HG03060 (cell line): ENCODE results near the gene PRKG1.
"Not testable (repeated sequence)": the region's sequence is repeated elsewhere in the genome, so short reads cannot be mapped to it uniquely, and the experiment has no call there.

Experiments used
- ATAC-seq: cut with Tn5 transposase; IDR thresholded peaks from one replicate; pipeline ENCODE4 v1.9.1; 2021; ENCODE audit warnings: low read depth, moderate number of reproducible peaks; ENCODE audit not compliant: unreplicated experiment

Gene PRKG1

DNA sequence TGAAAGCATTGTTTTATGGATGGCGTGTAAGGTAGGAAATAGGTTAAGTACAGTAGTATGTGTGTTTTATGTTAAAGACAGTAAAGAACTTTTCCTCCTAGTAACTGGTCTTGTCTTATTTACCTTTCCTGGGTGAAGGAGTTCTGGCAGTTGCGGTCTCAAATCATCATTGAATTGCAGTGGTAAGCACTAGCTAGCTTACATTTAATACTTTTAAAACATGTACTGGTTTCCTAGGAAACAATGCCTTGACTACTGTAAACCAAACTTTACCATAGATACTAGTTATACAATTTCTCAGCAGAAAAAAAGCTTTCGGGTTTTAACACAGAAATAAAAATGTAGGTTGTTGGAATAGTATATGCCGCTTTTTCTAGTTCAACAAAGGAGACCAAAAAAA, 37.7 kb downstream of the PRKG1 start:
- ATAC-seq: no peak

DNA sequence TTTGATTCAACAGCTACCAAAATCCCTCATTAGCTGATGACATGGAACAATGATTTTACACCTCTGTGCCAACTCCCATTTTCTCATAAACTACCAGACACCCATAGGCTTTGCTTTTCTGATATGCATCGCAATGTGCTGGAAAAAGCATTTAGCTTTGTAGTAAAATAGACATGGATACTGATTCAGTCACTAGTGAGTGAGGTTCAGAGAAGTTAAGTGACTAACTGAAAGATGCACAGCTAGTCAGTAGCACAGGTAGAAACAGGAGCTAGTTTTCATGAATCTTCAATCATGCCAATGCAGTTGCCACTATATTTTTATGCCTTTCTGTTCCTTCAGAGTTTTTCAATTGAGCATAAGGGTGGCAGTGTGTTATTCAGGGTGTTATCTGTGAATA, 38.7 kb downstream of the PRKG1 start:
- no peak for ATAC-seq

DNA sequence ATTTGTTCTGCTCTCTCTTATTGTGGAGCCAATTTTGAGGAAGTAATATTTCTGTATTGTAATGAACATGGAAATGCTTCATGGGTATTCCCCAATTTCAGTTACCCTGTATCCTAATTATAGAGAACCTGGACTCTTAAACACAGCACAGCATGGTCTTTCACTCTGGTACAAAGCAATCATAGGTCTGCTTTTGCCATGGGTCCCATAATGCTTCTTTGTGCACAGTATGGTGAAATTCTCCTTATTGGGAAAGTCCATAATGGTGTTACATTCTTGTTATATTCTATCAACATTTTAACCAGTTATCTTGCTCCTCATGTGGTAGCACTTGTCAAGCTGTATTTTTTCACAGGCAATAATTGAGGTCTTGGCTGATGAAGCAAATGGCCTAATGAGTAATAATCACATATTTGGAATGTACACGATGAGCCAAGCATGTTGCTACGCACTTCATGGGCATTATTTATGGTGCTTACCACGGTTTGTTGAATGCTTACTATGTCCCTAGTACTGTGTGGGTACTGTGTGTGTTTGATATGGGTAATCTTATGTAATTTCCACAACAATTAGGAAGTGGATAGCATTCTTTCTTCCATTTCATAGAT, 42.9 kb downstream of the PRKG1 start:
- ATAC-seq: no peak

DNA sequence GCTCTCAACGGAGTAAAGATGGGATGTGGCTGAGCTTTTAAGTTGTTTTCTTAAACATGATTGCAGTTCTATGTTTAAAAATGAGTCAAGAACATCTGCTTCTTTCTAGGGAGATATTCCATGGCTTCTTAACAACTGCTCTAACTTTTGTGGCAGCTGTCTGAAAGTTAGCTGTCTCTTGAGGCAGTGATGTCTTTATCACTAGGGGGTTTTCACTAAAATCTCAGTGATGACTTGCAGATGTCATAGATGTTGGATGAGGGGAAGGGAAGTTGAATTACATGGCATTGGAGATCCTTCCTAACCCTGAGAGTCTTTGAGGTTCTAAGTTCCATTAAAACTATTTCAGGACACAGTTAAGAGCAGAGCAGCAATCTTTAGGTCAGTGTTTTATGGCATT, 43.5 kb downstream of the PRKG1 start:
- ATAC-seq: no peak

DNA sequence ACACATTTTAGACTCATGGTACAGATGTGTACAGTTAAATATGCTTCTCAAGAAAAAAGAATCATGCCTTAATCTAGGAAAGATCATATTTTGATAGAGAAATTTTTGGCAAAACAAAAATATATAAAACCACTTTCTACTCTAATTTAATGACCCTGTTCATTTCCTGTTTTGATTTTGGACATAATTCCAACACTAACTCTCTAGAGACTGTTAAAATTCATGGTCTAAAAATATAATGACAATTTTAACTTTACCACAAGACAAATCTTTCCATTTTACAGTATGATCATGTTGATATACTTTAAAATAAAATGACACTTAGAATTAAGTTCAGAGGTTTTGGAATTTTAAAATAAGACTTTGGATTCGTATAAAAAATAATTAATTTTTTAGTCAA, 45.2 kb downstream of the PRKG1 start:
- ATAC-seq: no peak

DNA sequence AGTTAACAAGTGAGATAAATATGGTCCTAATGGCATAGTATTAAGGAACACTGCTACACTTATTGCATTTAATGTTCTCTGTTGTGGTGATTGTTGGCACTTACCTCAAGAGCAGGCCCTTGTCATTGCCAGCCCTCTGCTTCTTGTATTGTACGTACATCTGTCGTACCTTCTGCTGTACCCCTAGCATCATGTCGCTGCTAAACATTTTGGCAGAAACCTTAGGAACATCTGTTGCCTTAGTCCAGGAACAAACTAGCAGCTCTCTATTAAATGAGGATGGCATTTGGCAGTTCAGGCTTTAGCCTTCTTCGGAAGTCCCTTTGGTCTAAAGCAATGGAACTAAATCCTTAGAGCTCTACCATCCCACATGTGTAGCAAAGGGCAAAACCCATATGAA, 47.6 kb downstream of the PRKG1 start:
- no peak for ATAC-seq

DNA sequence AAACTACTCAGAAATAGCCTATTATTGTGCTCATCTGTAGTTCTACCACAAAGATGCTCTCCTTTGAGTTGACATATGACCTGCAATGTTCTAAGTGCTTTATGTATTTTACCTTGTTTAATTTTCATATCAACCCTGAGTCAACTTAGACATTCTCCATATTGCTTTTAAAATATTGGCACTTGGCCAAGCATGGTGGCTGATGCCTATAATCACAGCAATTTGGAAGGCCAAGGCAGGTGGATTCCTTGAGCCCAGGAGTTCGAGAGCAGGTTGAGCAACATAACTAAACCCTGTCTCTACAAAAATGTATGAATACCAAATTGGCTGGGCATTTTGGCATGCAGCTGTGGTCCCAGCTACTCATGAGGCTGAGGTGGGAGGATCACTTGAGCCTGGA, 50.6 kb downstream of the PRKG1 start:
- ATAC-seq: no peak

DNA sequence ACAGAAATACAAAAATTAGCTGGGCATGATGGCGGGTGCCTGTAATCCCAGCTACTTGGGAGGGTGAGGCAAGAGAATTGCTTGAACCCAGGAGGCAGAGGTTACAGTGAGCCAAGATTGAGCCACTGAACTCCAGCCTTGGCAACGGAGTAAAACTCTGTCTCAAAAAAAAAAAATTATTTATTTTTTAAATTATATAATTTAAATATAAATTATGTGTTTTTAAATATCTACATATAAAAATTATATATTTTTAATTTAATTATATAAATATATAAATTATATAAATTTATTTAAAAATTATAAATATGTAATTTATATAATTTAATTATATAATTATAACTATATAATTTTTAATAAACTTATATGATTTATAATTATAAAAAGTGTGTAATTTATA, 51.2 kb downstream of the PRKG1 start:
- no peak for ATAC-seq

DNA sequence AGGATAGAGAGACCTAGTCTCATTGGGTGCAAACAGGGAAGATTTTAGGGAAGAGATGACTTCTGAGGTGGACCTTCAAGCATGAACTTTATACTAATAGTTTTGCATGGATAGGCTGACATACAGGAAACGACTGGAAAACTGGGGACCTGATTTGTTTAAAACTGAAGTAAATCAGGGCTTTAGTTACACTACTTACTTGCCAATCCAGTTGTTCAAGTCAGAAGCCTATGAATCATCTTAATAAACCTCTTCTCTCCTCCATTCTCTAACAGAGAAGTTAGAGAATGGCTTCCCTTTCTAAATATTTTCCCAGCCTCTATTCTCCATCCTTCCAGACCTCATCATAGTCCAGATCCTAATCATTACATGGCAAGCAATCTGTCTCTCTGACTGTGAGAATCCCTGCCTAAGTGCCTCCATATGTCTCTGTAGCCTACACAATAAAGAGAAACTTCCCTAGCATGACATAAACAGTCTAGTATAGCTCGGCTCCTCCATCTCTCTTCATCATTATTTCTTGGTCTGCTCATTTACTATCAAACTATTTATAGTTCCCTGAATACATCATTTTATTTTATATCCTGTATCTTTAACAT, 55.8 kb downstream of the PRKG1 start:
- ATAC-seq: no peak

DNA sequence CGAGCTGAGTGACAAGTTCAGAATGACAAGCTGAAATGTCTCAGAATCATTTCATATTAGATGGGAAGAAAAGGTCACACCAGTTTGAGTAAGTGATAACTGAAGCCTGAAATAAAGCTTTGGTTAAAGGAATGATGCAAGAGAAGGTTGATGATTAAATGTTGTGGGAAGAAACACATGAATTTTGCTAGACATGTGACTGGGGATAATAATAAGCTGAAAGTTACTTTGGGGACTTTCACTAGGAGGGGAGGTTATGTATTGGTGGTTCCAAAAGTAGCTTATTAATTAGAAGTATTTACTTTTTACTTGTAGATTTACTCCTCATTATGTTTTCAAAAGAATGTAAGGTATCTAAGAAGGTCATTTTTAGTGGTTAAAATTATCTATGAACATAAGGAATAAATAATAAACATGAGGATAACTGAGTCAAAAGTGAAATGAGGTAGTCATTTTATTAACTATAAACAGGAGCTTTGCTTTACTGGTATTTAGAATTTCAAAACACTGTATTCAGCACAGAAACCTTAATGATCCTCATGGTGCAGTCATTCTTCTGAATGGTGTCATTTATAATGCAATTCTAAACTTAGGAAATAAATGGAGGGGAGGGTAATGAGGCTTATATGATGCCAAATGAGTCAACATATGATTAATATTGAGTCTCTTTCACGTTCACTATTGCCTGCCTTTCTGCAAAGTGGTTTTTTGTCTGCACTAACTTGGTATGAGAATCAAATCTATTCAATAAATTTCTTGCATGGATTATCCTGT, 63.7 kb downstream of the PRKG1 start:
- no peak for ATAC-seq

DNA sequence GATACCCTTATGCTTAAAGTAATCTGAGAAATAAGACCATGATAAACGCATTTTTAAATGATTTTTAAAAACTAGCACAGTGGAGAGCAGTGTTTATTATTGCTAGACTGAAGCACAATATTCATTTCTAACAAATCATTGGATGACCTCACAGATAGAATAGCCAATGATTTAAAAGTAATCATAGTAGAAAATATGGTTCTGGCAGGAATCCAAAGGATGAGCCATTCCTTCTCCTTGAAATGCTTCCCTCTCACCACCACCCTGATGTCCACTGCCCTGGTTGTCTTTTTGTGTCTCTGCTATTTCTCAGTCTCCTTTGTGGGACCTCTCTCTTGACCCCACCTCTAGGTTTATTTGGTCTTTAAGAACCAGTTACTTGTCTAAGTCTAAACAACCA, 64.9 kb downstream of the PRKG1 start:
- ATAC-seq: no peak

DNA sequence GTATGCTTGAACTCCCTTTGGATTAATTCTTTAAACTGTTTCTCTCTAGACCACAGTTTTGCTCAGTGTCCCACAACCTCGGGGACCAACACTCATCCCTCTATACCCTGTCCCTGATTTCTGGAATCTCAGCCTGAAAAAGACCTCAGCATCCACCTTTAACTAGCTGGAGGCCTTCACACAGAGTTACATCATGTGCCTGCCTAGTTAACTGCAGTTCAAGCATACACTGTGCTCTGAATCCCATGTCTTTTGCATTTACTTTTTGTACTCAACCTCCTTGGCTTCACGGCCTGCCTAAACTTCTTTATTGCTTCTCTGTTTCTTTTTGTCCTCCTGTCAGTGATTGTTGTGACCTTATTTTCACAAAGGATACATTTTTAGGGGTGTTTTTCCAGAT, 66.7 kb downstream of the PRKG1 start:
- ATAC-seq: no peak

DNA sequence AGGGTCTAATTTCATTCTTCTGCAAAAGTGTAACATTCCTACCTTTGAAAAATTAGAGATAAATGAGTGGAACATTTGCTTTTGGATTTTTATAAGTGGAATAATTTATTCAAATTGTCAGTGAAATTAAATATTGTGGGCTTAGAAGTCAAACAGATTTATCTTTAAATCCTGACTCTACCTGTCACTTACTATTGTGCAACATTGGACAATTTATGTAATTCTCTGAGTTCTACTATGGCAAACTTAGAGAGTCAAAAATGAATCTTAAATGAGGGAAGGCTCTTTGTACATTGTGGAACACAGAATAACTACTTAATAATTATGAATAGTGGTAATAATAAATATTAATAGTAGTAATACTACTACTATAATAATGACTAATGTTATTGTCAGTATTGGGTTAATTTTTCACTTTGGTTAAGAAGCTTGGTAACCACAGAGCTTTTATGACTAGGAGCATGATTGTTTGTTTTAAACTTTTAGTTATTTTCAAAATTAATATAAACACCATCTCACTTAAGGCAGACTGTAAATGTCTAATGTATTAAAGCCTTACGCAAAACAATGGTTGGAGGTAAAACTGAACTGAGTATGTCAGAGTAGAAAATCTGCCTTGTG, 70.0 kb downstream of the PRKG1 start:
- no peak for ATAC-seq

DNA sequence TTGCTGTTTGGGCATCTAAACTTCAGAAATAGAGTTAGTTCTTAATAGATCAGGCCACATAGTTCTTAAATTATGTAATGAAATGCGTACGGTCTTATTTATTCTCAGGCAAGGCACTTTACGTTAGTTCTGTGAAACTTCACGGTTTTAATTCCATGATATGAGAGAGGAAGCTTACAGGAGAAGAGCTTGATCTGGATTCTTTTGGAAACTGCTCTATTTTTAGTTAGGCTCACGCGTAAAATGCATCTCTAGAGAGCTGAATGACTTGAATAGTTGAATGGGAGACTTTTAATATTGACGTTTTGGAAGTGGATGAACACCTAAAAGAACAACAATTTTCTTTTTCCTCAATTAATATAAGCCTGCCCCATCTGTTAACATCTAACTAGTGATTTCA, 71.1 kb downstream of the PRKG1 start:
- no peak for ATAC-seq

DNA sequence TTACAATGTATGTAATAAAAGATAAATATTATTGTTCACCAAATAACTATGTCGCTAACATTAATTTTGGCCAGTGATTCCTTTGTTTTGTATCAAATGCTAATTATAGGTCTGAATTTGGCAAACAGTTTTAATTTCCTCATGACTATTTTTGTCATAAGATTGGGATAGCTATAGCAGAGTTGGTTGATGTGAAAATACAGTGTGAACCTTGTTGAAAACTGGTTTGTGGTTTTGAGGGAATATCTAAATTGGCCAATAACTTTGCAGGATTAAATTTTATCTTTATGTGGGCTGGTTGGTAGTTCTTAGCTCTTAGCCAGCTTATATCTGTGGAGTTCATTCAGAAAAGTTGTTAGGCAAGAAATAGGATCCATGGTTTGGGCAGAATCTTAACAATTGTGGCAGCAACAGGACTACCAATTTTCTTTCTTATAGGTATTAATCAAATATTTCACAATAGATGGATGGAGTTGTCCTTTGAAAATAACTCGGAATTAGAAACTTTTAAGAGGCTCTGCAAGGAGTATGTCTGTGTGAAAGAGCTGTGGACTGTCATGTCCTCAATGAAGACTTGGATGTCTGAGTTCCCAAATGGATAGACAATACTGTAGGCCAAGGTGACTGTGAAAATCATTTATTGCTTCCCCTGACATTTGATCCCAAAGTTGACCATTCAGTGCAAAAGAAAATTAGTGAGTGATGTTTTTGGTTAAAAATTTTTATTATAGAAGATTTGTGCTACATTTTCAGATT, 73.5 kb downstream of the PRKG1 start:
- no peak for ATAC-seq

DNA sequence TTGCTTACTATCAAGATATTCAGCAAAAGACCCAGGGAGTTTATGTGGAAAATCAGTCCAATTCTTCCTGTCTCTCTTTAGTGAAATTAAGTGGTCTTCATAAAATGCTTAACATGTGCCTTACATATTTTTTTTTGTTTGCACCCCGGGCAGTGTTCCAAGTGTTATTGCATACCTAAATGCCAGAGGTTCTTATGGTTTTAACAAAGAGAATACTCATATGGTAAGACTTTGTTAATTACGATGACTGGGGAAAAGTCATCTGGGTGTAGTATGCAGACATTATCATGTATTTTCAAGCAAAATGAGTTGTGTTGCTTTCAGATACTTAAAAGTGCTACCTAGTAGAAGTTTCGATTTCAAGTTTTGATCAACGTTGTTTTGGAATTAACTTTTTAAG, 82.6 kb downstream of the PRKG1 start:
- ATAC-seq: no peak

DNA sequence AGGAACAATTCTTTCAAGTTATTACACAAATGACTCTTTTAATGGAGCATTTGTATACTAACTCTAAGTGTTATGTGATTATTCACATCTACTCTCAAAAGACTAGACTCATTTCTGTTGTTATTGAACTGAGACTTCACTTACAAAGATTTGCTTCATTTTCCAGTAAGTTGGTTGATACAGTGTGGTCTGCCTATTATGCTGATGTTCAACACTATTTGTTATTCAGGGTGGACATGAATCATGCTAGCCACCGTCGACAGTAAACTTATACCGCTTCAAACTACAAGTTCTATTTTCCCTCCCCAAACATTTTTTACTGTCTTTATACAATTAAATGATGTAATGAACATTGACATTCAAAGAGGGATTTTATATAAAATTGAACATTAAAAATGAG, 84.5 kb downstream of the PRKG1 start:
- ATAC-seq: no peak

DNA sequence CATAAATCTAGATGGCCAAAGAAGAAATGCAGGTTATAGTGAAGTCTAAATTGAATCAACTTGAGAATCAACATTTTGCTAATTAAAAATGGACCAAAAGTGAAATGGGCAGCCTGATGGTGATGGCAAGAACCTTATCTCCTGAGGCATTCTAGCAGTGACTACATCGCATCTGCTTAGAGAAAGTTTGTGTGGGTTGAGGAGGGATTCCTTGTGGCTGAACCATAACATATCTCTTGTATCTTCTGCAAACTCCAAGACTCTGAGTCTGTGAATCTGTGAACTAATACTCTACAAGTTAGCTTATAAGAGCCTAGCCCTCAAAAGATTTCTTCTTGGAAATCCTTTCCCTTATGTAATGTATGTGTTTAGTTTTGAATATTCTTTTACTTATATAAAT, 85.6 kb downstream of the PRKG1 start:
- no peak for ATAC-seq

DNA sequence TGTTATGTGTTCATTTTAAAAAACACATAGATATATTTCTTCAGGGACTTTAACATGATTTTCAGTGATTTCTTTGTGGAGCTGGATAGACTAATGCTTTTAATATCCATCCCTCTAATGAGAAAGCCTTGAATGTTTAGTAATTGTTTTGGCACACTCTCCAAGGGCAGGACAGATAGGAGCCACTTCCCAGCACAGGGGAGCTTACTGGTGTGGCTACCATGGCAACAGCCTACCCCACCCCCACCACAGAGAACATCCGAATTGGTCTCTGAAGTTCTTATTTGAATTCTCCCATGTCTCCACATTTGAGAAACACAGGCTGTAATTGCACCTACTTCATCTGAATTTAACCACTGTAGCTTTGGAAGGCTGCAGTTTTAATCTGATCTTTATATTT, 87.7 kb downstream of the PRKG1 start:
- ATAC-seq: no peak

DNA sequence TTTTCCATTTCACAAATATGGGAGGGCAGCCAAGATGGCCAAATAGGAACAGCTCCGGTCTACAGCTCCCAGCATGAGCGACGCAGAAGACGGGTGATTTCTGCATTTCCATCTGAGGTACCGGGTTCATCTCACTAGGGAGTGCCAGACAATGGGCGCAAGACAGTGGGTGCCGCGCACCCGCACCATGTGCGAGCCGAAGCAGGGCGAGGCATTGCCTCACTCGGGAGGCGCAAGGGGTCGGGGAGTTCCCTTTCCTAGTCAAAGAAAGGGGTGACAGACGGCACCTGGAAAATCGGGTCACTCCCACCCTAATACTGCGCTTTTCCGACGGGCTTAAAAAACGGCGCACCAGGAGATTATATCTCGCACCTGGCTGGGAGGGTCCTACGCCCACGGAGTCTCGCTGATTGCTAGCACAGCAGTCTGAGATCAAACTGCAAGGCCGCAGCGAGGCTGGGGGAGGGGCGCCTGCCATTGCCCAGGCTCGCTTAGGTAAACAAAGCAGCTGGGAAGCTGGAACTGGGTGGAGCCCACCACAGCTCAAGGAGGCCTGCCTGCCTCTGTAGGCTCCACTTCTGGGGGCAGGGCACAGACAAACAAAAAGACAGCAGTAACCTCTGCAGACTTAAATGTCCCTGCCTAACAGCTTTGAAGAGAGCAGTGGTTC, 89.2 kb downstream of the PRKG1 start:
- not testable (repeated sequence) for ATAC-seq
